Natural killer cell (primary cell): ENCODE results near the gene ROM1. TPM values are rescaled to one million over a fixed set of nuclear protein-coding genes. Genes with fewer than 3 reads are reported as not detected.

Source experiments
- ATAC-seq, 3 donors: fragments of 150-1000 bp in 2 of 3; fragments of 200-7000 bp in 1 of 3; cut with Tn5 transposase; 1 replicate in 1 of 3; 2 replicates in 2 of 3; pipeline ENCODE4 v1.10.0; 2021; ENCODE audit warnings: mild to moderate bottlenecking in 2 of 3, moderate library complexity in 2 of 3
- DNase-seq, 2 donors: peaks; one replicate each; pipeline versions ENCODE4 v3.0.0 to v3.0.0-alpha.2; 2013 to 2021; ENCODE audit warnings: mixed read lengths in 1 of 2
- H3K27ac ChIP-seq: one replicate; pipeline ENCODE4 v1.5.1; 2013; ENCODE audit warnings: mild to moderate bottlenecking, low read length
- H3K27me3 ChIP-seq: one replicate; pipeline ENCODE4 v1.6.1; 2013; ENCODE audit warnings: low read length; ENCODE audit not compliant: control insufficient read depth, insufficient read depth
- H3K36me3 ChIP-seq: one replicate; pipeline ENCODE4 v1.6.1; 2013; ENCODE audit warnings: low read length; ENCODE audit not compliant: control insufficient read depth, insufficient read depth
- H3K4me1 ChIP-seq: one replicate; pipeline ENCODE4 v1.6.1; 2013; ENCODE audit warnings: low read length; ENCODE audit not compliant: control insufficient read depth, insufficient read depth
- H3K4me3 ChIP-seq: one replicate; pipeline ENCODE4 v1.5.1; 2013; ENCODE audit warnings: low read length
- H3K9me3 ChIP-seq: one replicate; pipeline ENCODE4 v1.6.1; 2013; ENCODE audit warnings: low read length; ENCODE audit not compliant: control insufficient read depth, insufficient read depth
- H3K27ac Mint-ChIP-seq, 2 donors: one replicate each; pipeline ENCODE4 v1.8.0; 2022; ENCODE audit warnings: mild to moderate bottlenecking in 2 of 2, mixed read lengths in 2 of 2, moderate library complexity in 1 of 2
- H3K27me3 Mint-ChIP-seq, 2 donors: one replicate each; pipeline ENCODE4 v1.8.0; 2022; ENCODE audit warnings: low read depth in 2 of 2, mixed read lengths in 2 of 2
- H3K36me3 Mint-ChIP-seq: one replicate; pipeline ENCODE4 v1.8.0; 2022; ENCODE audit warnings: mixed read lengths
- H3K4me1 Mint-ChIP-seq, 2 donors: one replicate each; pipeline ENCODE4 v1.8.0; 2022; ENCODE audit warnings: mixed read lengths in 2 of 2
- H3K4me3 Mint-ChIP-seq: one replicate; pipeline ENCODE4 v1.8.0; 2022; ENCODE audit warnings: mild to moderate bottlenecking, moderate library complexity, mixed read lengths
- H3K9me3 Mint-ChIP-seq, 2 donors: one replicate each; pipeline ENCODE4 v1.8.0; 2022; ENCODE audit warnings: mixed read lengths in 2 of 2
- CTCF ChIP-seq: fragments of 200-600 bp; IDR thresholded peaks from one replicate; pipeline ENCODE4 v1.8.0; 2022; ENCODE audit warnings: antibody characterized with exemption
- WGBS: methylation state at CpG from one replicate; pipeline ENCODE4 v1.1.7; 2013; ENCODE audit warnings: missing lambda C conversion rate; ENCODE audit not compliant: insufficient coverage; 5-methylcytosine and 5-hydroxymethylcytosine counted together
- intact Hi-C: fragments of 100-400 bp; cut with micrococcal nuclease; formaldehyde crosslinking; loops from one replicate; pipeline ENCODE4 v1.14.2; 2022
- total RNA-seq, 4 donors: library from RNA; stranded (reverse); fragments of 120-200 nt in 1 of 4; gene quantifications; one replicate each; pipeline versions ENCODE4 v1.2.3 to v1.2.4, GENCODE V29; 2013 to 2022

Gene ROM1
- total RNA-seq, 3 donors from 2014 or later (not counting 1 experiment from before 2014, with no cell fraction given): 2.6 to 6.9 (median 3.9) TPM

GRCh38 chr11:62599901-62600300, 13.2 kb upstream of the ROM1 start:
- Mint-ChIP-seq H3K27me3 (no peaks in the 10 kb centered on the region), H3K36me3 (peaks cover under 1% of the 10 kb centered on the region), H3K4me1 (peaks cover 48 to 65% of the 10 kb centered on the region in 2 donors), H3K27ac (peak overlapping the region; percentile 93 to 96), H3K4me3 (peak overlapping the region; percentile 97), H3K9me3 (no peaks in the 10 kb centered on the region)
- Histone ChIP-seq H3K9me3 (no peaks in the 10 kb centered on the region), H3K4me3 (peak overlapping the region; percentile 79), H3K4me1 (peaks cover 43% of the 10 kb centered on the region), H3K27ac (peak overlapping the region; percentile 83), H3K27me3 (no peaks in the 10 kb centered on the region), H3K36me3 (peaks cover 39% of the 10 kb centered on the region)
- intact Hi-C loops: loop anchor here (1.0 kb wide), 2 partner anchors 9 to 46 kb away; partner anchors contain the start of genes GANAB and TUT1
- DNase-seq (peak; percentile 15 to 61), ATAC-seq (no peak)
- 34% methylated on average over 5 of the region's 5 CpGs for WGBS
- TF ChIP-seq CTCF: no peak

- no peak for TF ChIP-seq CTCF
- intact Hi-C loops: no loop called here
- no peaks in the 10 kb centered on the region for H3K36me3 Mint-ChIP-seq
These were observed 12.5 kb upstream of the ROM1 start for GRCh38 chr11:62600367-62601121.

GRCh38 chr11:62601122-62601371, 12.0 kb upstream of the ROM1 start:
- Mint-ChIP-seq H3K27me3 (no peaks in the 10 kb centered on the region), H3K4me1 (peaks cover 48 to 59% of the 10 kb centered on the region in 2 donors), H3K9me3 (no peaks in the 10 kb centered on the region), H3K36me3 (no peaks in the 10 kb centered on the region), H3K4me3 (peak overlapping the region; percentile 97), H3K27ac (peak overlapping the region; percentile 93 to 96)
- ATAC-seq (no peak), DNase-seq (peak in 1 of 2 donors; percentile 68)
- peaks cover 43% of the 10 kb centered on the region for H3K4me1 ChIP-seq
- no peak for TF ChIP-seq CTCF
- H3K27me3 ChIP-seq: no peaks in the 10 kb centered on the region
- H3K4me3 ChIP-seq: peak overlapping the region; percentile 79
- 0% methylated on average over 30 of the region's 30 CpGs for WGBS
- H3K9me3 ChIP-seq: no peaks in the 10 kb centered on the region
- intact Hi-C loops: no loop called here
- peak overlapping the region; percentile 83 for H3K27ac ChIP-seq
- peaks cover 38% of the 10 kb centered on the region for H3K36me3 ChIP-seq

More at GRCh38 chr11:62600367-62601121, 12.5 kb upstream of the ROM1 start:
- H3K4me3 ChIP-seq: peak overlapping the region; percentile 79
- peaks cover 43% of the 10 kb centered on the region for H3K4me1 ChIP-seq
- DNase-seq (peak in 1 of 2 donors; percentile 57), ATAC-seq (no peak)
- under 1% methylated on average over 25 of the region's 26 CpGs for WGBS
- H3K27ac Mint-ChIP-seq: peak overlapping the region; percentile 93 to 96
- no peaks in the 10 kb centered on the region for H3K9me3 ChIP-seq
- H3K27me3 Mint-ChIP-seq: no peaks in the 10 kb centered on the region
- no peaks in the 10 kb centered on the region for H3K9me3 Mint-ChIP-seq
- H3K27me3 ChIP-seq: no peaks in the 10 kb centered on the region
- peaks cover 39% of the 10 kb centered on the region for H3K36me3 ChIP-seq
- H3K27ac ChIP-seq: peak overlapping the region; percentile 83
- peak overlapping the region; percentile 97 for H3K4me3 Mint-ChIP-seq
- H3K4me1 Mint-ChIP-seq: peaks cover 48 to 61% of the 10 kb centered on the region in 2 donors
